Epithelial cell of esophagus (primary cell): ENCODE measurements around the gene KLK12.

Source experiments
- DNase-seq: peaks from one replicate; pipeline ENCODE4 v3.0.0; 2010; ENCODE audit warnings: low read depth
- H3K4me3 ChIP-seq: 2 replicates; pipeline ENCODE4 v1.5.1; 2011; ENCODE audit warnings: mild to moderate bottlenecking, low read length, control low read depth
- CTCF ChIP-seq: IDR thresholded peaks from 2 replicates; pipeline ENCODE4 v1.5.1; 2011; ENCODE audit warnings: low read depth, mild to moderate bottlenecking, low read length, control low read depth, inconsistent platforms; ENCODE audit not compliant: insufficient read depth; ENCODE audit errors: missing control alignments

Gene KLK12

GRCh38 chr19:50979758-50980157, 55.0 kb downstream of the KLK12 start:
- no peak overlapping the region for H3K4me3 ChIP-seq
- TF ChIP-seq CTCF, result no peak
- no peak for DNase-seq
